Neural progenitor cell (in vitro differentiated cells): ENCODE results near the gene ACTR6.
"Not testable (repeated sequence)": the region's sequence is repeated elsewhere in the genome, so short reads cannot be mapped to it uniquely, and the experiment has no call there.

Experiments
- CTCF ChIP-seq: fragments of 200-600 bp; sonication (generic); IDR thresholded peaks from 2 replicates; pipeline ENCODE4 v1.5.1; 2017; ENCODE audit warnings: antibody characterized with exemption, mild to moderate bottlenecking
- EZH2 ChIP-seq: fragments of 200-600 bp; sonication (generic); IDR thresholded peaks from 2 replicates; pipeline ENCODE4 v1.6.1; 2017; ENCODE audit warnings: antibody characterized with exemption, mild to moderate bottlenecking, moderate library complexity
- EZH2phosphoT487 ChIP-seq: fragments of 200-600 bp; sonication (generic); IDR thresholded peaks from 2 replicates; pipeline ENCODE4 v1.6.1; 2017; ENCODE audit warnings: antibody characterized with exemption

DNA sequence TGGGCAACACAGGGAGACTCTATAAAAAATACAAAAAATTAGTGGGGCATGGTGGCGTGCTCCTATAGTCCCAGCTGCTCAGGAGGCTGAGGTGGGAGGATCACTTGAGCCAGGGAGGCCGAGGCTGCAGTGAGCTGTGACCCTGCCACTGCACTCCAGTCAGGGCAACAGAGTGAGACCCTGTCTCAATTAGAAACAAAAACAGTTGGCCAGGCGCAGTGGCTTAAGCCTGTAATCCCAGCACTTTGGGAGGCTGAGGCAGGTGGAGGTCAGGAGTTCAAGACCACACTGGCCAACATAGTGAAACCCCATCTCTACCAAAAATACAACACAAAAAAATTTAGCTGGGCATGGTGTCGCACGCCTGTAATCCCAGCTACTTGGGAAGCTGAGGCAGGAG lies 64.5 kb downstream of the ACTR6 start:
- not testable (repeated sequence) for TF ChIP-seq CTCF, EZH2, EZH2phosphoT487
